ENCODE results near the gene SLC12A4. TPM values are rescaled to one million over a fixed set of nuclear protein-coding genes. Genes with fewer than 3 reads are reported as not detected.

SLC12A4 gene
- total and polyA plus RNA-seq, 7 donors: 18.3 to 89.5 (median 31.9) TPM

- ATAC-seq: peak in 2 of 4 donors; percentile 18 to 21
- WGBS, 3 donors: 66 to 73% (median 66%) methylated on average over 48 to 62 of the region's 62 CpGs
- Histone ChIP-seq H3K4me1 (peaks cover 19% of the 10 kb centered on the region), H3K27me3 (ENCODE audit: insufficient read depth in 3 of 3, low read length in 2 of 3) (no peaks in the 10 kb centered on the region), H3K4me3 (no peak within 1 kb of the TSS), H3K36me3 (ENCODE audit: insufficient read depth in 1 of 2, low read depth in 1 of 2) (no peaks in the 10 kb centered on the region), H3K27ac (no peak within 1 kb of the TSS), H3K9me3 (no peaks in the 10 kb centered on the region)
- no peak for DNase-seq
- TF ChIP-seq CTCF (IDR thresholded peaks at IDR 0.05): no peak
- intact Hi-C loops (cut with DNase I): no loop called here
Measured at GRCh38 chr16:67979955-67980678, 11.7 kb upstream of the SLC12A4 start, which contains the start of gene DPEP3. TSS of gene DPEP3 (minus strand) at chr16:67980499. CDS start at chr16:67980380, 119 bp downstream.

- WGBS, 3 donors: 86 to 91% (median 87%) methylated on average over 9 of the region's 9 CpGs
- no peak for DNase-seq
- no peaks in the 10 kb centered on the region for H3K27me3 ChIP-seq (ENCODE audit: insufficient read depth in 3 of 3, low read length in 2 of 3)
- H3K4me3 ChIP-seq: no peak overlapping the region
- no peak overlapping the region for H3K27ac ChIP-seq
- no peaks in the 10 kb centered on the region for H3K9me3 ChIP-seq
- ATAC-seq: no peak
- intact Hi-C loops (cut with DNase I): no loop called here
- H3K4me1 ChIP-seq: no peaks in the 10 kb centered on the region
- no peaks in the 10 kb centered on the region for H3K36me3 ChIP-seq (ENCODE audit: insufficient read depth in 1 of 2, low read depth in 1 of 2)
- TF ChIP-seq CTCF (IDR thresholded peaks at IDR 0.05): no peak
Measured at GRCh38 chr16:67977469-67978227, 9.2 kb upstream of the SLC12A4 start.

- Histone ChIP-seq H3K9me3 (no peaks in the 10 kb centered on the region), H3K27ac (no peak overlapping the region), H3K36me3 (ENCODE audit: insufficient read depth in 1 of 2, low read depth in 1 of 2) (no peaks in the 10 kb centered on the region), H3K4me3 (no peak overlapping the region), H3K27me3 (ENCODE audit: insufficient read depth in 3 of 3, low read length in 2 of 3) (no peaks in the 10 kb centered on the region), H3K4me1 (no peaks in the 10 kb centered on the region)
- intact Hi-C loops (cut with DNase I): no loop called here
- peak in 2 of 4 donors; percentile 26 to 62 for ATAC-seq
- 52 to 58% (median 54%) methylated on average over 5 of the region's 5 CpGs for WGBS, 3 donors
- TF ChIP-seq CTCF (IDR thresholded peaks at IDR 0.05): no peak
- no peak for DNase-seq
Measured at GRCh38 chr16:67977005-67977404, 8.6 kb upstream of the SLC12A4 start.

GRCh38 chr16:67976205-67976604 is 7.8 kb upstream of the SLC12A4 start:
- WGBS, 3 donors: 69 to 75% (median 69%) methylated on average over 2 of the region's 2 CpGs
- DNase-seq (no peak), ATAC-seq (no peak)
- intact Hi-C loops (cut with DNase I): no loop called here
- H3K36me3 ChIP-seq (ENCODE audit: insufficient read depth in 1 of 2, low read depth in 1 of 2): no peaks in the 10 kb centered on the region
- no peaks in the 10 kb centered on the region for H3K9me3 ChIP-seq
- H3K27ac ChIP-seq: no peak overlapping the region
- H3K4me3 ChIP-seq: no peak overlapping the region
- TF ChIP-seq CTCF (IDR thresholded peaks at IDR 0.05): no peak
- H3K4me1 ChIP-seq: no peaks in the 10 kb centered on the region
- H3K27me3 ChIP-seq (ENCODE audit: insufficient read depth in 3 of 3, low read length in 2 of 3): no peaks in the 10 kb centered on the region
